Measurements from ENCODE around the gene SENP7.
"Not testable (repeated sequence)": the region's sequence is repeated elsewhere in the genome, so short reads cannot be mapped to it uniquely, and the experiment has no call there.

Gene SENP7

GRCh38 chr3:101551359-101552081 lies 38.5 kb upstream of the SENP7 start:
- H3K79me2 ChIP-seq (ENCODE audit: control insufficient read depth, insufficient read depth, low read length, poor library complexity); H4K8ac ChIP-seq (ENCODE audit: low read depth, low read length); H3K4ac ChIP-seq (ENCODE audit: low read depth, low read length); H3K14ac ChIP-seq (ENCODE audit: low read length); H4K91ac ChIP-seq (ENCODE audit: low read depth, low read length); H3K23ac ChIP-seq (ENCODE audit: low read length); H3K9me3 ChIP-seq (ENCODE audit: insufficient read depth, low read depth, low read length); H3K18ac ChIP-seq (ENCODE audit: low read length); H2BK12ac ChIP-seq (ENCODE audit: low read length); H2BK120ac ChIP-seq (ENCODE audit: insufficient read depth, low read length, poor library complexity); H4K12ac ChIP-seq (ENCODE audit: low read depth, low read length); H3K36me3 ChIP-seq (ENCODE audit: control insufficient read depth in 1 of 2, insufficient read depth in 2 of 2, low read length in 2 of 2); H3K27ac ChIP-seq (ENCODE audit: low read depth, low read length); H3K4me1 ChIP-seq (ENCODE audit: control insufficient read depth in 1 of 2, insufficient read depth in 2 of 2, low read length in 2 of 2); H2BK5ac ChIP-seq (ENCODE audit: low read depth, low read length, poor library complexity); H2AFZ ChIP-seq (ENCODE audit: insufficient read depth, low read length, poor library complexity); H3K4me3 ChIP-seq (ENCODE audit: low read depth, low read length); H3K9ac ChIP-seq (ENCODE audit: low read length); H3K79me1 ChIP-seq (ENCODE audit: low read length); H3K27me3 ChIP-seq (ENCODE audit: insufficient read depth, low read length); DNase-seq; H3K4me2 ChIP-seq (ENCODE audit: low read length); H2AK5ac ChIP-seq (ENCODE audit: low read length): not testable (repeated sequence)
- WGBS (ENCODE audit: extremely low coverage, insufficient coverage, insufficient read length): no CpG with 5 or more reads among the region's 50 CpGs

GRCh38 chr3:101549473-101549872 lies 36.5 kb upstream of the SENP7 start:
- Histone ChIP-seq H4K12ac (ENCODE audit: low read depth, low read length) (no peak overlapping the region), H2AK5ac (ENCODE audit: low read length) (no peak overlapping the region), H3K27ac (ENCODE audit: low read depth, low read length) (no peak overlapping the region), H3K79me2 (ENCODE audit: control insufficient read depth, insufficient read depth, low read length, poor library complexity) (no peaks in the 10 kb centered on the region), H3K23ac (ENCODE audit: low read length) (no peak overlapping the region), H3K9me3 (ENCODE audit: insufficient read depth, low read depth, low read length) (peaks cover 10% of the 10 kb centered on the region), H2BK5ac (ENCODE audit: low read depth, low read length, poor library complexity) (no peak overlapping the region), H3K4me2 (ENCODE audit: low read length) (no peak overlapping the region), H3K9ac (ENCODE audit: low read length) (no peak overlapping the region), H3K4me1 (ENCODE audit: control insufficient read depth in 1 of 2, insufficient read depth in 2 of 2, low read length in 2 of 2) (no peaks in the 10 kb centered on the region), H3K27me3 (ENCODE audit: insufficient read depth, low read length) (no peaks in the 10 kb centered on the region), H3K4me3 (ENCODE audit: low read depth, low read length) (no peak overlapping the region), H2AFZ (ENCODE audit: insufficient read depth, low read length, poor library complexity) (no peak overlapping the region), H3K14ac (ENCODE audit: low read length) (no peak overlapping the region), H2BK120ac (ENCODE audit: insufficient read depth, low read length, poor library complexity) (no peak overlapping the region), H4K91ac (ENCODE audit: low read depth, low read length) (no peak overlapping the region), H3K4ac (ENCODE audit: low read depth, low read length) (no peak overlapping the region), H3K79me1 (ENCODE audit: low read length) (no peaks in the 10 kb centered on the region), H3K18ac (ENCODE audit: low read length) (no peak overlapping the region), H4K8ac (ENCODE audit: low read depth, low read length) (no peak overlapping the region), H3K36me3 (ENCODE audit: control insufficient read depth in 1 of 2, insufficient read depth in 2 of 2, low read length in 2 of 2) (peaks cover 0 to 2% of the 10 kb centered on the region in 2 experiments), H2BK12ac (ENCODE audit: low read length) (no peak overlapping the region)
- no CpG with 5 or more reads among the region's 1 CpG for WGBS (ENCODE audit: extremely low coverage, insufficient coverage, insufficient read length)
- no peak for DNase-seq

DNA sequence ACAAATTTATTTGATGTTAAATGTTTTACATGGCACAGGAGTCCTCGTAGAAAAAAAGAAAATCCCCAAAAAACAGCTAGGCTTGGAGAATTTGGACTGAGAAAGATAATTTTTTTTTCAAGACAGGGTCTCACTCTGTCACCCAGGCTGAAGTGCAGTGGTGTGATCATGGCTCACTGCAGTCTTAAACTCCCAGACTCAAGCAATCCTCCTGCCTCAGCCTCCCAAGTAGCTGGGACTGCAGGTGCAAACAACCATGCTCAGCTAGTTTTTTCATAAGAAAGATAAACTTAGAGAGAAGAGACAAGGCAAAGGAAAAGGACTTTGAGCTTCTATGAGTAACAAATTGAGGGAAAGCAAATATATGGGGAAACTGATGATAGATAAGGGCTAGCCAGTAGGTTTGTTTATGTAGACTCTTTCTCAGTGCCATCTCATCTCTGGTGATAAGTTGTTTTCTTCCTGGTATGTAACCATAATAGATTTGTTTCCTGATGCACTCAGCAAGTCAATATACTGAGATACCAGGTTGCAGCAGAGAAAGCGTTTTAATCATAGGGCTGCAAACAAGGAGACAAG lies 35.6 kb upstream of the SENP7 start:
- no peak overlapping the region for H3K4me3 ChIP-seq (ENCODE audit: low read depth, low read length)
- H3K27me3 ChIP-seq (ENCODE audit: insufficient read depth, low read length): no peaks in the 10 kb centered on the region
- no peak overlapping the region for H3K23ac ChIP-seq (ENCODE audit: low read length)
- DNase-seq: no peak
- H3K18ac ChIP-seq (ENCODE audit: low read length): no peak overlapping the region
- no peaks in the 10 kb centered on the region for H3K79me2 ChIP-seq (ENCODE audit: control insufficient read depth, insufficient read depth, low read length, poor library complexity)
- peaks cover 0 to 2% of the 10 kb centered on the region in 2 experiments for H3K36me3 ChIP-seq (ENCODE audit: control insufficient read depth in 1 of 2, insufficient read depth in 2 of 2, low read length in 2 of 2)
- H2BK12ac ChIP-seq (ENCODE audit: low read length): no peak overlapping the region
- no peak overlapping the region for H2AK5ac ChIP-seq (ENCODE audit: low read length)
- H3K4me2 ChIP-seq (ENCODE audit: low read length): no peak overlapping the region
- H3K9me3 ChIP-seq (ENCODE audit: insufficient read depth, low read depth, low read length): peaks cover 10% of the 10 kb centered on the region
- no peaks in the 10 kb centered on the region for H3K4me1 ChIP-seq (ENCODE audit: control insufficient read depth in 1 of 2, insufficient read depth in 2 of 2, low read length in 2 of 2)
- H3K27ac ChIP-seq (ENCODE audit: low read depth, low read length): no peak overlapping the region
- no peaks in the 10 kb centered on the region for H3K79me1 ChIP-seq (ENCODE audit: low read length)
- H4K12ac ChIP-seq (ENCODE audit: low read depth, low read length): no peak overlapping the region
- no peak overlapping the region for H4K8ac ChIP-seq (ENCODE audit: low read depth, low read length)
- H4K91ac ChIP-seq (ENCODE audit: low read depth, low read length): no peak overlapping the region
- no peak overlapping the region for H2AFZ ChIP-seq (ENCODE audit: insufficient read depth, low read length, poor library complexity)
- H2BK5ac ChIP-seq (ENCODE audit: low read depth, low read length, poor library complexity): no peak overlapping the region
- no peak overlapping the region for H2BK120ac ChIP-seq (ENCODE audit: insufficient read depth, low read length, poor library complexity)
- H3K9ac ChIP-seq (ENCODE audit: low read length): no peak overlapping the region
- no peak overlapping the region for H3K14ac ChIP-seq (ENCODE audit: low read length)
- H3K4ac ChIP-seq (ENCODE audit: low read depth, low read length): no peak overlapping the region
- WGBS (ENCODE audit: extremely low coverage, insufficient coverage, insufficient read length): no CpG with 5 or more reads among the region's 2 CpGs

- no peak overlapping the region for H3K14ac ChIP-seq (ENCODE audit: low read length)
- H2AK5ac ChIP-seq (ENCODE audit: low read length): no peak overlapping the region
- no peaks in the 10 kb centered on the region for H3K4me1 ChIP-seq (ENCODE audit: control insufficient read depth in 1 of 2, insufficient read depth in 2 of 2, low read length in 2 of 2)
- H3K9me3 ChIP-seq (ENCODE audit: insufficient read depth, low read depth, low read length): peaks cover 2% of the 10 kb centered on the region
- no peak overlapping the region for H3K4me2 ChIP-seq (ENCODE audit: low read length)
- H2BK120ac ChIP-seq (ENCODE audit: insufficient read depth, low read length, poor library complexity): no peak overlapping the region
- no peak overlapping the region for H3K9ac ChIP-seq (ENCODE audit: low read length)
- no peak overlapping the region for H3K18ac ChIP-seq (ENCODE audit: low read length)
- H3K4me3 ChIP-seq (ENCODE audit: low read depth, low read length): no peak overlapping the region
- no peak overlapping the region for H2BK12ac ChIP-seq (ENCODE audit: low read length)
- no CpG with 5 or more reads among the region's 1 CpG for WGBS (ENCODE audit: extremely low coverage, insufficient coverage, insufficient read length)
- no peak overlapping the region for H3K27ac ChIP-seq (ENCODE audit: low read depth, low read length)
- H4K8ac ChIP-seq (ENCODE audit: low read depth, low read length): no peak overlapping the region
- no peaks in the 10 kb centered on the region for H3K79me2 ChIP-seq (ENCODE audit: control insufficient read depth, insufficient read depth, low read length, poor library complexity)
- no peak overlapping the region for H2BK5ac ChIP-seq (ENCODE audit: low read depth, low read length, poor library complexity)
- no peak overlapping the region for H3K4ac ChIP-seq (ENCODE audit: low read depth, low read length)
- H3K79me1 ChIP-seq (ENCODE audit: low read length): no peaks in the 10 kb centered on the region
- no peak overlapping the region for H2AFZ ChIP-seq (ENCODE audit: insufficient read depth, low read length, poor library complexity)
- no peak overlapping the region for H3K23ac ChIP-seq (ENCODE audit: low read length)
- H3K36me3 ChIP-seq (ENCODE audit: control insufficient read depth in 1 of 2, insufficient read depth in 2 of 2, low read length in 2 of 2): no peaks in the 10 kb centered on the region
- no peaks in the 10 kb centered on the region for H3K27me3 ChIP-seq (ENCODE audit: insufficient read depth, low read length)
- H4K12ac ChIP-seq (ENCODE audit: low read depth, low read length): no peak overlapping the region
- DNase-seq: no peak
- H4K91ac ChIP-seq (ENCODE audit: low read depth, low read length): no peak overlapping the region
These were observed 31.3 kb upstream of the SENP7 start for GRCh38 chr3:101544161-101544850.
